Natural killer cell treated with Interleukin-12 subunit alpha and Interleukin-12 subunit beta and Interleukin-15 and Interleukin-18, amount 100 ng/mL, for 72 hours (primary cell): Measurements from ENCODE around the gene ANXA11. TPM values are rescaled to one million over a fixed set of nuclear protein-coding genes. Genes with fewer than 3 reads are reported as not detected.

ENCODE experiments used
- ATAC-seq, 2 donors: fragments of 150-1000 bp; cut with Tn5 transposase in 1 of 2; sonication (Bioruptor Pico), chemical (Tn5 transposase) in 1 of 2; 2 replicates each; pipeline ENCODE4 v1.10.0; 2021
- DNase-seq: peaks from one replicate; pipeline ENCODE4 v3.0.0; 2022; ENCODE audit warnings: low spot score
- H3K27ac Mint-ChIP-seq, 2 donors: 1 replicate in 1 of 2; 2 replicates in 1 of 2; pipeline ENCODE4 v1.8.0; 2022; ENCODE audit warnings: mixed read lengths in 2 of 2, mild to moderate bottlenecking in 1 of 2, moderate library complexity in 1 of 2
- H3K27me3 Mint-ChIP-seq, 2 donors: 1 replicate in 1 of 2; 2 replicates in 1 of 2; pipeline ENCODE4 v1.8.0; 2022; ENCODE audit warnings: mixed read lengths in 2 of 2
- H3K36me3 Mint-ChIP-seq: one replicate; pipeline ENCODE4 v1.8.0; 2022; ENCODE audit warnings: mixed read lengths
- H3K4me1 Mint-ChIP-seq, 2 donors: 1 replicate in 1 of 2; 2 replicates in 1 of 2; pipeline ENCODE4 v1.8.0; 2022; ENCODE audit warnings: low read depth in 2 of 2, mixed read lengths in 2 of 2, mild to moderate bottlenecking in 1 of 2
- H3K4me3 Mint-ChIP-seq: one replicate; pipeline ENCODE4 v1.8.0; 2022; ENCODE audit warnings: mixed read lengths
- H3K9me3 Mint-ChIP-seq: 2 replicates; pipeline ENCODE4 v1.8.0; 2022; ENCODE audit warnings: mixed read lengths
- total RNA-seq, 2 donors: library from RNA; stranded (reverse); gene quantifications; one replicate each; pipeline ENCODE4 v1.2.3, GENCODE V29; 2022

Gene ANXA11
- total RNA-seq, 2 donors from 2014 or later = 134 to 166 TPM

DNA sequence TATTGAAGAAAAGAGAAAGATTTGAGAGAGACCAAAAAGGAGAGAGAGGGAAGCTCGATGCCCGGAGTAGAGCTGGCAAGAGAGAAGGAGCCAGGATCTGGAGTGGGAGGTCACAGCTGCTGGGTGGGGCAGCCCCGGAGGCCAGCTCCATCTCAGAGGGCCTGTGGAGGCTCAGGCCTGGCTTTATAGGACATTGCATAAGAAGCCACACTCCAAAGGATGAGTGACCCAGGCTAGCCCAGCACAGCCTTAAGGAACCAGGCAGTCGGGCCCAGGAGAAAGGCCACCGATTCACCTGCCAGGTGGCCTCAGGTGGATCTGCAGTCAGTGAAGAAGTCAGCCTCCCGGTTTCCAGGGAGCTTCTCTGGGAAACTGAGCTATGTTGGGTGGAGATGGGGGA, 72.1 kb downstream of the ANXA11 start:
- peaks cover 22 to 32% of the 10 kb centered on the region in 2 donors for H3K27me3 Mint-ChIP-seq
- H3K4me3 Mint-ChIP-seq = no peak overlapping the region
- no peak for ATAC-seq

DNA sequence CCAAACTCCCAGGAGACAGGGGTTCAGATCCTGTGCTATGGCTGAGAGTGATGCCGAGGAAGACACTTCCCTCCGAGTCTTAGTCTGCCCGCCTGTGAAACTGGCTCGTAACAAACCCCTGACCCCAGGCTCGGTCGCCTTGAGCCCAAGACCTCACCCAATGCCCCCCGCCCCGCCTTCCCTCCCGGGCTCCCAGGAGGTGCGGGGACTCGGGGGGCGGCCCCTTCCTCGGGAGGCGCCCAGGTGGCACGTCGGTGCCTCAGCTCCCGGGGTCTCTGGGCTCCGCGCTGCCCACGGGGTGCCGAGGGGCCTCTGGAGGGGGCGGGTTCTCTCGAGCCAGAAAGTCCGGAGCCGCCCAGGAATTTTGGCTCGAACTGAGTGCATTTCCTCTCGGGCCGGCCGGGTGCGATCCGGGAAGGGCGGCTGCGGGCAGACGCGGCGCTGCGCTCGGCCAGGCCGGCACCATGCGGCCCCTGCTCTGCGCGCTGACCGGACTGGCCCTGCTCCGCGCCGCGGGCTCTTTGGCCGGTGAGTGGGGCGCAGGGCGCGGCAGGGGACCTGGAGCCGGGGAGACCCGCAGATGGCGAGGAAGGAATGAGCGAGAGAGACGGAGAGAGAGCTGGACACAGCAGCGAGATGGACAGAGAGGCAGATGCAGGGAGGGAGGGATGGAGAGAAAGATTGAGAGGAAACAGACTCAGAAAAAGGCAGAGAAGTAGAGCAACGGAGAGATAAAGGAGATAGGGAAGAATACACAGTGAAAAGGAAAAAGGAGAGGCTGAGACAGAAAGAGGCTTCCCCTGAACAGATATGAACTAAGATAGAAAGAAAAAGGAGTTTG, 72.8 kb downstream of the ANXA11 start, which contains the start of gene PLAC9:
PLAC9 (plus strand) TSS at position 432 of the 841 bp plus-strand sequence; CDS start at position 465, 33 bp downstream.
- no peak within 1 kb of the TSS for H3K27ac Mint-ChIP-seq
- DNase-seq (no peak), ATAC-seq (peak in 1 of 2 donors; percentile 52)
- H3K36me3 Mint-ChIP-seq = no peaks in the 10 kb centered on the region
- H3K4me1 Mint-ChIP-seq = peaks cover 0 to 6% of the 10 kb centered on the region in 2 donors
- no peak within 1 kb of the TSS for H3K4me3 Mint-ChIP-seq
- peaks cover 19 to 27% of the 10 kb centered on the region in 2 donors for H3K27me3 Mint-ChIP-seq
- no peaks in the 10 kb centered on the region for H3K9me3 Mint-ChIP-seq

More for the DNA sequence above, 72.1 kb downstream of the ANXA11 start:
- Mint-ChIP-seq H3K9me3 (no peaks in the 10 kb centered on the region), H3K36me3 (no peaks in the 10 kb centered on the region), H3K4me1 (peaks cover 0 to 6% of the 10 kb centered on the region in 2 donors), H3K27ac (no peak overlapping the region)
- no peak for DNase-seq

DNA sequence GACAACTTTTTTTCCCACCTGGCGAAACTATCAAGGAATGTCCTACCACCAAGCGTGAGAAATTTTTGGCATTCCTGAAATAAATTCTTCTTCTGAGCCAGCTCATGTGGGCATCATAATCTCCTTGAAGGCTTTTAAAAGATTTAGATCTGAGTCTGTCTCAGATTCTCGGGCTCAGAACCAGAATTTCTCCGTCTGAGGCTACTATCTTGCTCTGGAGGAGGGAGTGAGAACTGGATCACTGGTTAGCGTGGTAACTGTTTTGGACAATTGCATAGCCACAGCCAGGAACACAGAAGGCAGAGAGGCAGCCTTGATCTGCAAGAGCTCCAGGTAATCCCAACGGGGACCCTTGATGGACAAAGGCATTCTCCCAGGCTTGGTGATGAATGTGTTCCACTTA, 73.8 kb downstream of the ANXA11 start:
- Mint-ChIP-seq H3K27ac (no peak overlapping the region), H3K9me3 (no peaks in the 10 kb centered on the region), H3K36me3 (no peaks in the 10 kb centered on the region), H3K27me3 (peaks cover 21 to 27% of the 10 kb centered on the region in 2 donors), H3K4me1 (peaks cover 0 to 6% of the 10 kb centered on the region in 2 donors), H3K4me3 (no peak overlapping the region)
- no peak for ATAC-seq
- no peak for DNase-seq

DNA sequence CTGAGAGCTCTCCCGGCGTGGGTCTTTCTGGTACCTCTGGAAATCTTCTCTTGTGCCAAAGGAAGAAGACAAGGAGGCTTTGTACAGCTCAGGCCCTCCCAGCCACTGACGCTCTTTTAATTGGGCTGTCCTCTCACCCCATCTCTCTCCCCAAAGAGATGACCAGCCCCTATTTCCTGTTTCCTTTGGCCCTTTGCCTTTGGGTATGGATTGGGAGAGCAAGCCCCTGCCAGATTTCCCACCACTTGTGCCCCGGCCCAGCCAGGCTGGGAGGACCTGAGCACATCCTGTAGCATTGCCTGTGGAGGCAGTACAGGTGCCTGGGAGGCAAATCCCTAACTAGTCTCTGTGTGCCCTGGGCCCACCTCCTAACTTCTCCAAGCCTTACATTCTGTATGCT, 78.5 kb downstream of the ANXA11 start:
- Mint-ChIP-seq H3K36me3 (no peaks in the 10 kb centered on the region), H3K27ac (no peak overlapping the region)

DNA sequence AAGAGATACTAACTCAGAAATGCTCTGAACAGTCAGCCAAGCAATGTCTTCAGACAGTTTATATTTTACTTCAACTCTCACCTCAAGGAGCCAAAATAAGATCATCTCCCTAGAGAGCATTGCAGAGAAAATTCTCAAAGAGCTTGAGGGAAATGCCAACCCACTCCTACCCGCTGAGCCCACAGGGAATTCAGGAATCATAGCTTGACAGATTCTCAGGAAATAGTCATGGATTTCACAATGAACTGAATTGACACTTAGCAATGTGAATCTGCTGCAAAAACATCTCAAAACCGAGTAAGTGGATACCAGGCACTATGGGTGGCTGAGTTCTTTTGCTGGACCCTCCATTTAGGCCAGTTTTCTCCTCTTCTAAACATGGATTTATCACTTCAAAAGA, 82.6 kb downstream of the ANXA11 start:
- peaks cover 14 to 16% of the 10 kb centered on the region in 2 donors for H3K27me3 Mint-ChIP-seq
- no peaks in the 10 kb centered on the region for H3K4me1 Mint-ChIP-seq
- H3K4me3 Mint-ChIP-seq = no peak overlapping the region
- no peaks in the 10 kb centered on the region for H3K36me3 Mint-ChIP-seq
- DNase-seq (no peak), ATAC-seq (no peak)
- no peak overlapping the region for H3K27ac Mint-ChIP-seq
- no peaks in the 10 kb centered on the region for H3K9me3 Mint-ChIP-seq

More for the DNA sequence above, 78.5 kb downstream of the ANXA11 start:
- DNase-seq (no peak), ATAC-seq (peak in 1 of 2 donors; percentile 53)
- H3K27me3 Mint-ChIP-seq = peaks cover 13 to 14% of the 10 kb centered on the region in 2 donors
- no peak overlapping the region for H3K4me3 Mint-ChIP-seq
- H3K9me3 Mint-ChIP-seq = no peaks in the 10 kb centered on the region
- no peaks in the 10 kb centered on the region for H3K4me1 Mint-ChIP-seq

DNA sequence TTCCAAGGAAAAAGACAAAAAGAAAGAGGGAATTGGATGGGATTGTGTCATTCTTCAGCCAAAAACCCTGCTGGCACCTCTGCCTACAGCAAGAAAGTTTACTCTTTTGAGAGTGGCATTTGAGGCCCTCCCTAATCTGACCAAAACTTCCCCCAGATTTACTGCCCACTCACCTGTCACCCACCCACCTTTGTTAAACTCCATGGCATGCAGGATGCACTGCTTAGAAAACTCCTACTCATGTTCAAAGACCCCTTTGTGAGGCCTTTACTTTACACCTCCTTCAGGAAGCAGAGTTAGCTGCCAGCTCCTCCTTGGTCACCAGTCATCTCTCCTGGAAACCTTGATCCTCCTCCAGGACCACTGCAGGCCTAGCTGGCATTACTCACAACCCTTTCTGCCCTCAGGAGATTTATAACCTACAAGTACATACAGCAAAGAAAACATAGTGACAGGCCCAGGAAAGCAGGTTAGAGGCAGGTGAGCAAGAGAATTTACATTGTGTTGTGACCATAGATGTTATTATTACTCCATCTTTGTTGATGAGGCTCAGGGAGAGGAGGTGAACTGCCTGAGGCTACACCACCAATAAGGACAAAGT, 83.1 kb downstream of the ANXA11 start:
- ATAC-seq (no peak), DNase-seq (no peak)
- Mint-ChIP-seq H3K36me3 (no peaks in the 10 kb centered on the region), H3K27ac (no peak overlapping the region), H3K9me3 (no peaks in the 10 kb centered on the region), H3K27me3 (peaks cover 12 to 16% of the 10 kb centered on the region in 2 donors), H3K4me1 (no peaks in the 10 kb centered on the region), H3K4me3 (no peak overlapping the region)

DNA sequence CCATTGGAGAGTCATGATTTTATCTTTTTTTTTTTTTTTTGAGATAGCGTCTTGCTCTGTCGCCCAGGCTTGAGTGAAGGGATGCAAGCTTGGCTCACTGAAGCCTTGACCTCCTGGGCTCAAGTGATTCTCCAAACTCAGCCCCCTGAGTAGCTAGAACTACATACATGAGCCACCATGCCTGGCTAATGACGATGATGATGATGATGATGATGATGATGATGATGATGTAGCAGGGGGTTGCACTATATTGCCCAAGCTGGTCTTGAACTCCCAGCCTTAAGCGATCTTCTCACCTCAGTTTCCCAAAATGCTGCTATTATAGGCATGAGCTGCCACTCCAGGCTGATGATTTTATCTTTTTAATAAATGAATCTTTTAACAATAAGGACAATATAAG, 86.7 kb downstream of the ANXA11 start:
- no peaks in the 10 kb centered on the region for H3K4me1 Mint-ChIP-seq
- H3K27ac Mint-ChIP-seq = no peak overlapping the region
- no peaks in the 10 kb centered on the region for H3K9me3 Mint-ChIP-seq
- H3K4me3 Mint-ChIP-seq = no peak overlapping the region
- H3K27me3 Mint-ChIP-seq = peaks cover 11 to 12% of the 10 kb centered on the region in 2 donors
- H3K36me3 Mint-ChIP-seq = no peaks in the 10 kb centered on the region
- ATAC-seq (no peak), DNase-seq (no peak)

DNA sequence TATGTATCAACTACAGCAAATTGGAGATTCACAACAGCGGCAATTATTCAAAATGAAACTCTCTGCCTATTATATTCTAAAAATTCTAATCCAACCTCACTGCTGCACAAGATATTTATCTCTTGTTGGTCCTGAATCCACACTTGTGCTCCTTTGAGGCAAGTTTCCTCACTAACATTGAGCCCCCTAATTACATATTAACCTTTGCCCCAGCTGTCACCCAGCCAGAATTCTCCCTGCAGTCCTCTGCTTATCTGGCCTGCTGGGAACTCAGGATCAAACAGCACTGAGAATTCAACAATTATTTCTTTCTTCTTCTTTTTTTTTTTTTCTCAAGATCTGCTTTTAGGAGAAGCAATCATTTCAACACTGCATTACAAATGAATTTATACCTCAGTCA, 94.4 kb downstream of the ANXA11 start:
- no peak for DNase-seq
- no peak overlapping the region for H3K4me3 Mint-ChIP-seq
- peaks cover under 1 to 3% of the 10 kb centered on the region in 2 donors for H3K27me3 Mint-ChIP-seq
- H3K36me3 Mint-ChIP-seq = peaks cover 28% of the 10 kb centered on the region
- H3K4me1 Mint-ChIP-seq = no peaks in the 10 kb centered on the region
- no peak overlapping the region for H3K27ac Mint-ChIP-seq
- peaks cover 6% of the 10 kb centered on the region for H3K9me3 Mint-ChIP-seq
- ATAC-seq = no peak

DNA sequence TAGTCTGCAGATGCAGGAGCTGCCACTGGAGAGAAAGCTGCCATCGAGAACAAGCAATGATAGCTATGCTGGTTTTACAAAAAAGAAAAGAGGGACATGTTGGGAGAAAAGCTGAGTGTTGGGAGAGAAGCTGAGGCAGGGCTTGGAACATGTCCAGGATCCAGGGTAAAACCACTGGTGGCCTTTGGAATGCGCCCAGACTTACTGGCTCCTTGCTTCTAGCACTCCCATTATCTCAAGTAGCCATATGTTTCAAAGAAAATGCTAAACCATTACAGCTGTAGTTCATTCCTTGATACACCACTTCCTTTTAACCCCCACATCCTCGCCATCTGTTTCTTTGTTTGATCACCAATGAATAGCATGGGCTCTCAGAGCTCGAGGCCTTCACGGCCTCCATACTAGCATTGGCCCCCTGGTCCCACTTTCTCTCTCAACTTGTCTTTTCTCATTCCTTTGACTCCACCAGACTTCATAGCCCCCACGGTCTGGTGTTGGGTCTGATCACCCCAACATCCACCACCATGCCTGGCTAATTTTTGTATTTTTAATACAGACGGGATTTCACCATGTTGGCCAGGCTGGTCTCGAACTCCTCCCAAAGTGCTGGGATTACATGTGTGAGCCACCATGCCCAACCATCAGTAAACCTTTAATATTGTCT, 96.6 kb downstream of the ANXA11 start:
- Mint-ChIP-seq H3K4me3 (no peak overlapping the region), H3K27me3 (peaks cover 6% of the 10 kb centered on the region in 2 donors), H3K36me3 (peaks cover 28% of the 10 kb centered on the region), H3K27ac (no peak overlapping the region), H3K4me1 (no peaks in the 10 kb centered on the region), H3K9me3 (peaks cover 6% of the 10 kb centered on the region)
- ATAC-seq (no peak), DNase-seq (no peak)

DNA sequence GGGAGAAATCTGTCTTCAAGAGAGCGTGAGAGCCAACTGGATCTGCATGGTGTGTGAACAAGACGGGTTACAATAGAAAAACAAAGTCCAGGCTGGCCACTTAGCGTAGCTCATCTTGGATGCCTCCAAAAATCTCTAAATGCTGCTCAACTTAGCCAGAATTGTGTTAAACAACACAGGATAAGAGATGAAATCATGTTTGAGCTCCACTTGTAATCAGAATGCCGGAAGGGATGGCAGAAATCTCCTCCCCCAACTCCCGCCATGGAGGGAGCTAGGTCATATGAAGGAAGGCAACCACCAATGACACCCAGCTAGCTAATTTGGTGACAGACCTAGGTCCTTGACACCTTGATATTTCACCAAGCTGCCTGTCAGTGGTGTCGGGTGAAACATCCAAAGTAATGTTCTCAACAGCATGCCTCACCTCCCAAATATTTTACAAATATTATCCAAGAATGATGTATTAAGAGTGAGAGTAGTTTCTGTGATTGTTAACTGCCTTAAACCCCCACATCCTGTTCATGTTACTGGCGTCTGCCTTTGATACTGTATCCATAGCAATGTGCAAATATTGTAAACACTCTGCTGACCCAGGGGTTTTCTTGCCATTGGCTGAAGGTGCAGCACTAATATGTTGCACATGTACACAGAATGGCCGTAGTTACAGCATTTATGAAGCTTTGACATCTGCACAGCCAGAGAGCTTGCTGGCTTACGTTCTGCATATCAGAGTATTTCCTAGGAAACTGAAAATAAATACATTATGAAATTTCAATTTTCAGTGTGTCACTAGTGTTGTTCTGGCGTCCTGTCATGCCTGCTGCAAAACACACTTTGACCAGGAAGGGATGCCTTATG, 101.0 kb downstream of the ANXA11 start:
- H3K36me3 Mint-ChIP-seq = peaks cover 24% of the 10 kb centered on the region
- ATAC-seq (no peak), DNase-seq (no peak)
- H3K4me1 Mint-ChIP-seq = no peaks in the 10 kb centered on the region
- H3K27ac Mint-ChIP-seq = no peak overlapping the region
- H3K4me3 Mint-ChIP-seq = no peak overlapping the region
- H3K27me3 Mint-ChIP-seq = peaks cover 9 to 12% of the 10 kb centered on the region in 2 donors
- peaks cover 6% of the 10 kb centered on the region for H3K9me3 Mint-ChIP-seq

Other genes with a start within 250 kb of the ANXA11 start
- gene TMEM254, start 126.9 kb downstream of the ANXA11 start, total RNA-seq = 10 to 100 TPM in 1 of 2 donors, 1 to 10 TPM in 1; 8.3 to 13.2 TPM
- not detected for gene PLAC9, start 72.8 kb downstream of the ANXA11 start, total RNA-seq
- not detected for gene MAT1A, start 84.1 kb upstream of the ANXA11 start, total RNA-seq
- gene DYDC1, start 151.2 kb upstream of the ANXA11 start, total RNA-seq = not detected
- gene DYDC2, start 151.2 kb upstream of the ANXA11 start, total RNA-seq = not detected
- gene PRXL2A, start 203.0 kb upstream of the ANXA11 start, total RNA-seq = 1 to 10 TPM; 6.4 to 9.7 TPM
- gene TSPAN14, start 248.8 kb upstream of the ANXA11 start, total RNA-seq = 10 to 100 TPM; 56.5 to 76.6 TPM